GM12878 (cell line): ENCODE measurements around the gene PLAC1. TPM values are rescaled to one million over a fixed set of nuclear protein-coding genes. Genes with fewer than 3 reads are reported as not detected.

ENCODE experiments used
- ATAC-seq: fragments of 200-7000 bp; cut with Tn5 transposase; 3 replicates; pipeline ENCODE4 v1.9.1; 2020; ENCODE audit warnings: mild to moderate bottlenecking, moderate library complexity
- BruUV-seq: library from RNA; stranded (reverse); fragments of 400-500 nt; replicated peaks from 2 replicates; lab custom pipeline; 2021; lab: Mats Ljungman, UMichigan
- CTCF ChIA-PET: fragments of 300-600 bp; sonication (Branson Sonifier 250); formaldehyde crosslinking; extraction: SDS; loops from one replicate; lab custom pipeline; 2021; ENCODE audit warnings: inconsistent platforms; lab: Yijun Ruan, JAX
- POLR2A ChIA-PET: fragments of 350-600 bp; formaldehyde crosslinking; extraction: SDS; loops from one replicate; lab custom pipeline; 2021; ENCODE audit warnings: inconsistent platforms; lab: Charles Lee
- RAD21 ChIA-PET: fragments of 300-600 bp; sonication (Branson Sonifier 250); formaldehyde crosslinking; loops from one replicate; lab custom pipeline; 2023; ENCODE audit warnings: antibody characterized with exemption; ENCODE audit not compliant: unreplicated experiment; lab: Charles Lee
- SMC1A ChIA-PET: fragments of 300-600 bp; sonication (Branson Sonifier 250); formaldehyde crosslinking; loops from one replicate; lab custom pipeline; 2023; ENCODE audit not compliant: unreplicated experiment, uncharacterized antibody; lab: Charles Lee
- DNase-seq: peaks from one replicate; pipeline ENCODE4 v3.0.0-alpha.2; 2011; ENCODE audit warnings: low read depth, low spot score
- FAIRE-seq: peaks from 3 replicates; lab custom pipeline; 2011; peaks lifted over from hg19 to GRCh38; lab: Jason Lieb, UNC
- H2AFZ ChIP-seq: 2 replicates; pipeline ENCODE4 v1.6.0; 2011; ENCODE audit warnings: low read depth, low read length, control low read depth; ENCODE audit not compliant: control insufficient read depth
- H3K27ac ChIP-seq: 2 replicates; pipeline ENCODE4 v1.5.1; 2011; ENCODE audit warnings: control low read depth; ENCODE audit not compliant: control insufficient read depth, insufficient read depth
- H3K27me3 ChIP-seq, 2 experiments: replicated peaks in 1 of 2; 2 replicates each; pipeline versions ENCODE4 v1.6.0 to v1.6.1; 2011; ENCODE audit warnings: low read length in 1 of 2; ENCODE audit not compliant: control insufficient read depth in 2 of 2, insufficient read depth in 2 of 2
- H3K36me3 ChIP-seq, 2 experiments: 2 replicates each; pipeline ENCODE4 v1.5.1; 2011; ENCODE audit warnings: low read length in 1 of 2; ENCODE audit not compliant: control insufficient read depth in 2 of 2, insufficient read depth in 2 of 2
- H3K4me1 ChIP-seq: 2 replicates; pipeline ENCODE4 v1.6.1; 2011; ENCODE audit warnings: mild to moderate bottlenecking, low read length, moderate library complexity, mixed read lengths; ENCODE audit not compliant: control insufficient read depth, insufficient read depth
- H3K4me2 ChIP-seq: 2 replicates; pipeline ENCODE4 v1.6.0; 2011; ENCODE audit warnings: control low read depth; ENCODE audit not compliant: control insufficient read depth, insufficient read depth
- H3K4me3 ChIP-seq: fragments of 200-600 bp; sonication (generic); 2 replicates; pipeline ENCODE4 v1.5.1; 2016
- H3K79me2 ChIP-seq: 2 replicates; pipeline ENCODE4 v1.6.0; 2011; ENCODE audit warnings: low read length; ENCODE audit not compliant: control insufficient read depth, insufficient read depth
- H3K9ac ChIP-seq: 2 replicates; pipeline ENCODE4 v1.8.0; 2011; ENCODE audit warnings: low read length, control low read depth, mixed read lengths; ENCODE audit not compliant: control insufficient read depth, insufficient read depth
- H3K9me3 ChIP-seq: replicated peaks from 3 replicates; pipeline ENCODE4 v1.5.1; 2011; ENCODE audit warnings: mild to moderate bottlenecking, low read length; ENCODE audit not compliant: control insufficient read depth, insufficient read depth
- H4K20me1 ChIP-seq: 2 replicates; pipeline ENCODE4 v1.6.0; 2011; ENCODE audit not compliant: control insufficient read depth, insufficient read depth
- ATF7 ChIP-seq: fragments of 450-650 bp; IDR thresholded peaks from 2 replicates; pipeline ENCODE4 v1.6.1; 2016; ENCODE audit warnings: low read depth, mild to moderate bottlenecking
- KAT2A ChIP-seq: conservative IDR thresholded peaks from 2 replicates; pipeline ENCODE4 v1.6.1; 2011; ENCODE audit warnings: low read depth, low read length; ENCODE audit not compliant: control insufficient read depth
- POLR2AphosphoS5 ChIP-seq: IDR thresholded peaks from 2 replicates; pipeline ENCODE4 v1.6.1; 2011; ENCODE audit warnings: mild to moderate bottlenecking, low read length, inconsistent platforms
- RBBP5 ChIP-seq: fragments of 200-600 bp; sonication (generic); conservative IDR thresholded peaks from 2 replicates; pipeline ENCODE4 v1.6.1; 2016
- SIN3A ChIP-seq: IDR thresholded peaks from 2 replicates; pipeline ENCODE4 v1.6.1; 2012; ENCODE audit warnings: low read depth, low read length, improper control_type of control experiment
- SMAD5 ChIP-seq: IDR thresholded peaks from 2 replicates; pipeline ENCODE4 v1.6.1; 2016; ENCODE audit warnings: antibody characterized with exemption, low read depth
- SMC3 ChIP-seq: IDR thresholded peaks from 2 replicates; pipeline ENCODE4 v1.6.1; 2011; ENCODE audit warnings: low read length, improper control_type of control experiment, borderline replicate concordance
- STAT1 ChIP-seq: fragments of 450-650 bp; conservative IDR thresholded peaks from 2 replicates; pipeline ENCODE4 v1.6.1; 2014; ENCODE audit warnings: antibody characterized with exemption, mild to moderate bottlenecking
- ZNF24 ChIP-seq: fragments of 450-650 bp; IDR thresholded peaks from 2 replicates; pipeline ENCODE4 v1.6.1; 2017; ENCODE audit warnings: antibody characterized with exemption, mild to moderate bottlenecking
- WGBS: methylation state at CpG from one replicate; pipeline ENCODE4 v1.1.6; 2016; ENCODE audit warnings: low lambda C conversion rate; ENCODE audit not compliant: insufficient replicate concordance, insufficient coverage; ENCODE audit errors: missing lambda C conversion rate; 5-methylcytosine and 5-hydroxymethylcytosine counted together
- in situ Hi-C: fragments of 300-500 bp; cut with MboI; formaldehyde crosslinking; loops from 9 replicates; pipeline ENCODE4 v1.14.3; 2018; ENCODE audit warnings: mixed read lengths
- intact Hi-C: fragments of 100-400 bp; cut with micrococcal nuclease; formaldehyde crosslinking; loops from one replicate; pipeline ENCODE4 v1.14.2; 2022; ENCODE audit not compliant: unreplicated experiment
- polyA plus RNA-seq, 11 experiments: library from polyadenylated mRNA; depleted of rRNA in 4 of 11; unstranded in 6 of 11; stranded (reverse) in 5 of 11; fragments of >200 nt; fragmentation: Nextera tagmentation in 4 of 11; fragmentation: Illumina TruSeq in 1 of 11; extraction: Ambion mirVana in 4 of 11; extraction: Trizol in 1 of 11; gene quantifications; 1 replicate in 1 of 11; 2 replicates in 10 of 11; pipeline versions ENCODE4 v1.2.1 to v1.2.3, GENCODE V29; 2011 to 2016; ENCODE audit warnings: inconsistent platforms in 2 of 11, missing spikeins in 2 of 11, low read depth in 1 of 11
- total RNA-seq, 4 experiments: library from RNA; depleted of rRNA in 3 of 4; stranded (reverse); fragments of >200 nt in 3 of 4; fragmentation: Illumina TruSeq in 1 of 4; extraction: Trizol in 1 of 4; gene quantifications; 2 replicates each; pipeline versions ENCODE4 v1.2.1 to v1.2.3, GENCODE V29; 2013 to 2021
- TF ChIP-seq, protein P1 (sequence below): fragments of 450-650 bp; IDR thresholded peaks from 2 replicates; pipeline ENCODE4 v1.6.1; 2017; ENCODE audit warnings: low read depth, mild to moderate bottlenecking, moderate library complexity
- TF ChIP-seq, protein P2 (sequence below), 3 experiments: IDR thresholded peaks in 2 of 3; conservative IDR thresholded peaks in 1 of 3; 2 replicates each; pipeline ENCODE4 v1.5.1; 2011; ENCODE audit warnings: low read depth in 3 of 3, low read length in 3 of 3, mild to moderate bottlenecking in 3 of 3, control low read depth in 2 of 3, moderate library complexity in 2 of 3, inconsistent platforms in 1 of 3, mixed read lengths in 1 of 3; ENCODE audit not compliant: control insufficient read depth in 2 of 3, insufficient read depth in 1 of 3; ENCODE audit errors: extremely low read depth in 1 of 3
- TF ChIP-seq, protein P3 (sequence below): IDR thresholded peaks from 2 replicates; pipeline ENCODE4 v1.6.1; 2011; ENCODE audit warnings: borderline replicate concordance, low read depth, mild to moderate bottlenecking, moderate library complexity, low read length; ENCODE audit not compliant: insufficient read depth, poor library complexity, severe bottlenecking

Gene PLAC1
- total and polyA plus RNA-seq, 10 of the 15 experiments (the other 5 are each of a cell fraction or from before 2014, with no cell fraction given): 0.05 to 0.42 (median 0.17) TPM; not detected in 5

DNA sequence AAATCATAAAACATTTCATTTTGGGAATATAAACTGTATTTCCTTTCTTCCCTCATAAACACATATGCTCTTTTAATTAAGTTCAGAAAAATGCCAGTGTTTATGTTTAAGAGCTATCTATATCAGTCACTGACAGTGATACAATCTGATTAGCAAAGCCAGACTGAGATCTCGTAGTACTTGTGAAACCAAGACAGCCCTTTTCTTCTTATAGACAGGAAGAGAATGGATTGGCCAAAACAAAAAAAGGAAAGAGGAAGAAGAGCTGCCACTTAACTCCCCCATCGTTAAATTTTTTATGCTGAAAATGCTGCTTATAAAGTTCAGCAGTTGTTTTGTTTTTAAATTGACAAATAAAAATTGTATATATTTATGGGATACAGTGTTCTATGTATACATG is 87.4 kb downstream of the PLAC1 start (continued):
- TF ChIP-seq, protein P1, sequence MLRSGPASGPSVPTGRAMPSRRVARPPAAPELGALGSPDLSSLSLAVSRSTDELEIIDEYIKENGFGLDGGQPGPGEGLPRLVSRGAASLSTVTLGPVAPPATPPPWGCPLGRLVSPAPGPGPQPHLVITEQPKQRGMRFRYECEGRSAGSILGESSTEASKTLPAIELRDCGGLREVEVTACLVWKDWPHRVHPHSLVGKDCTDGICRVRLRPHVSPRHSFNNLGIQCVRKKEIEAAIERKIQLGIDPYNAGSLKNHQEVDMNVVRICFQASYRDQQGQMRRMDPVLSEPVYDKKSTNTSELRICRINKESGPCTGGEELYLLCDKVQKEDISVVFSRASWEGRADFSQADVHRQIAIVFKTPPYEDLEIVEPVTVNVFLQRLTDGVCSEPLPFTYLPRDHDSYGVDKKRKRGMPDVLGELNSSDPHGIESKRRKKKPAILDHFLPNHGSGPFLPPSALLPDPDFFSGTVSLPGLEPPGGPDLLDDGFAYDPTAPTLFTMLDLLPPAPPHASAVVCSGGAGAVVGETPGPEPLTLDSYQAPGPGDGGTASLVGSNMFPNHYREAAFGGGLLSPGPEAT: no peak

DNA sequence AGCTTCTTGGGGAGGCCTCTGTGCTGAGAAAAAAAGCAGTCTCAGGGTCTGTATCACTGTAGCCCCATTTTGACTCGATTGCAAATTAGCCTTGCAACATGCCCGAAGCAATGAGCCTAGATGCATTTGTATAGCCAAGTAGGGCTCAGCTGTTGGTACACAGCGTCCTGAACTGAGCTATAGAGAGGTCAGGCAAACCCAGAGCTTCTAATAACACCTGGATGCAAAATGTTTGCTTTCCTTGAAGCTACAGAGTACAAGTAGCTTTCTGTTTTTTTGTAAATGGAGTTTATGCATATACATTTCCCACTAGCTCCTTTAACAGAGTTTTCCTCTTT is 87.8 kb downstream of the PLAC1 start:
- H3K4me1 ChIP-seq: no peaks in the 10 kb centered on the region
- ATAC-seq (no peak), FAIRE-seq (no peak), DNase-seq (no peak)
- H2AFZ ChIP-seq: no peak overlapping the region
- no peak overlapping the region for H3K4me3 ChIP-seq
- in situ Hi-C loops: no loop called here
- no peak overlapping the region for H3K9ac ChIP-seq
- no peak overlapping the region for H3K27ac ChIP-seq
- ChIA-PET POLR2A (no interaction called here), RAD21 (no interaction called here), CTCF (no interaction called here), SMC1A (interaction anchor here (0.6 kb wide), 1 partner anchor 34 kb away, joined by 3 read pairs; no protein-coding TSS in a partner anchor)
- intact Hi-C loops: no loop called here
- H3K36me3 ChIP-seq: no peaks in the 10 kb centered on the region
- 21% methylated on average over 3 of the region's 3 CpGs for WGBS
- H3K79me2 ChIP-seq: no peaks in the 10 kb centered on the region
- H3K9me3 ChIP-seq: no peaks in the 10 kb centered on the region
- H3K4me2 ChIP-seq: no peak overlapping the region
- BruUV-seq: no TSS peak
- no peaks in the 10 kb centered on the region for H4K20me1 ChIP-seq
- H3K27me3 ChIP-seq: no peaks in the 10 kb centered on the region
- TF ChIP-seq ATF7: no peak
- no peak for TF ChIP-seq SIN3A
- no peak for TF ChIP-seq POLR2AphosphoS5

DNA sequence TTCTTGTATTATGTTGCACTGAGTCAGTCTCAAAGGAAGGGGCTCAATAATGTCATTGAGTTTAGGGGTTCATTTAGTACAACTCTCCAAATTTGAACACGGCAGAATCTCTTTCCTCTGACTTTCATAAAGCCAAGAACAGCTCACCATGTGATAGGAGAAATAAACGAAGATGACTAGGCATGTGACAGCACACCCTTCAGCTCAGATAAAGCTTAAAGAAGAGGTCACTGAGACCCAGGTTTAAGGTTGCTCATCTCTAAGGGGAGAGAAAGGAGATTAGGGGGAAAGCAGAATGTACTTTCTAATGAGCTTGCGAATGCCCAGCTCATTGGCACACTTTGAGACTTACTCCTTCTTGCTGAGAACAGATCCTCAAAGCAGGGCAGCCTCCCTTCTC is 89.0 kb downstream of the PLAC1 start:
- DNase-seq (no peak), ATAC-seq (no peak), FAIRE-seq (no peak)
- no peak overlapping the region for H3K4me2 ChIP-seq
- H3K27ac ChIP-seq: no peak overlapping the region
- ChIA-PET SMC1A (no interaction called here), POLR2A (no interaction called here), RAD21 (no interaction called here), CTCF (no interaction called here)
- 58% methylated on average over 3 of the region's 3 CpGs for WGBS
- H4K20me1 ChIP-seq: no peaks in the 10 kb centered on the region
- no peaks in the 10 kb centered on the region for H3K27me3 ChIP-seq
- H3K79me2 ChIP-seq: no peaks in the 10 kb centered on the region
- BruUV-seq: no TSS peak
- no peaks in the 10 kb centered on the region for H3K4me1 ChIP-seq
- no peaks in the 10 kb centered on the region for H3K9me3 ChIP-seq
- in situ Hi-C loops: no loop called here
- no peak overlapping the region for H2AFZ ChIP-seq
- no peaks in the 10 kb centered on the region for H3K36me3 ChIP-seq
- intact Hi-C loops: no loop called here
- H3K9ac ChIP-seq: no peak overlapping the region
- H3K4me3 ChIP-seq: no peak overlapping the region
- TF ChIP-seq ZNF24: no peak
- TF ChIP-seq SMAD5: no peak
- TF ChIP-seq, protein P2, sequence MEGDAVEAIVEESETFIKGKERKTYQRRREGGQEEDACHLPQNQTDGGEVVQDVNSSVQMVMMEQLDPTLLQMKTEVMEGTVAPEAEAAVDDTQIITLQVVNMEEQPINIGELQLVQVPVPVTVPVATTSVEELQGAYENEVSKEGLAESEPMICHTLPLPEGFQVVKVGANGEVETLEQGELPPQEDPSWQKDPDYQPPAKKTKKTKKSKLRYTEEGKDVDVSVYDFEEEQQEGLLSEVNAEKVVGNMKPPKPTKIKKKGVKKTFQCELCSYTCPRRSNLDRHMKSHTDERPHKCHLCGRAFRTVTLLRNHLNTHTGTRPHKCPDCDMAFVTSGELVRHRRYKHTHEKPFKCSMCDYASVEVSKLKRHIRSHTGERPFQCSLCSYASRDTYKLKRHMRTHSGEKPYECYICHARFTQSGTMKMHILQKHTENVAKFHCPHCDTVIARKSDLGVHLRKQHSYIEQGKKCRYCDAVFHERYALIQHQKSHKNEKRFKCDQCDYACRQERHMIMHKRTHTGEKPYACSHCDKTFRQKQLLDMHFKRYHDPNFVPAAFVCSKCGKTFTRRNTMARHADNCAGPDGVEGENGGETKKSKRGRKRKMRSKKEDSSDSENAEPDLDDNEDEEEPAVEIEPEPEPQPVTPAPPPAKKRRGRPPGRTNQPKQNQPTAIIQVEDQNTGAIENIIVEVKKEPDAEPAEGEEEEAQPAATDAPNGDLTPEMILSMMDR (IDR thresholded peaks at IDR 0.05 in 2 of 3, conservative IDR thresholded peaks at IDR 0.05 in 1 of 3; ENCODE audit: control insufficient read depth in 2 of 3, extremely low read depth in 1 of 3, insufficient read depth in 1 of 3, low read depth in 3 of 3, low read length in 3 of 3): no peak
- no peak for TF ChIP-seq STAT1
- TF ChIP-seq SMC3: no peak
- no peak for TF ChIP-seq RBBP5
- TF ChIP-seq KAT2A: no peak
- TF ChIP-seq, protein P3, sequence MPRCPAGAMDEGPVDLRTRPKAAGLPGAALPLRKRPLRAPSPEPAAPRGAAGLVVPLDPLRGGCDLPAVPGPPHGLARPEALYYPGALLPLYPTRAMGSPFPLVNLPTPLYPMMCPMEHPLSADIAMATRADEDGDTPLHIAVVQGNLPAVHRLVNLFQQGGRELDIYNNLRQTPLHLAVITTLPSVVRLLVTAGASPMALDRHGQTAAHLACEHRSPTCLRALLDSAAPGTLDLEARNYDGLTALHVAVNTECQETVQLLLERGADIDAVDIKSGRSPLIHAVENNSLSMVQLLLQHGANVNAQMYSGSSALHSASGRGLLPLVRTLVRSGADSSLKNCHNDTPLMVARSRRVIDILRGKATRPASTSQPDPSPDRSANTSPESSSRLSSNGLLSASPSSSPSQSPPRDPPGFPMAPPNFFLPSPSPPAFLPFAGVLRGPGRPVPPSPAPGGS: no peak
